Neuronal stem cell (in vitro differentiated cells): ENCODE data around the gene HMOX1.
A peak's percentile ranks its signal among the peaks of the same experiment; 100 is the strongest.

Experiments used
- DNase-seq: peaks from one replicate; pipeline ENCODE4 v3.0.0-alpha.2; 2013; ENCODE audit warnings: low spot score
- H2AFZ ChIP-seq: one replicate; pipeline ENCODE4 v1.6.1; 2013; ENCODE audit warnings: mild to moderate bottlenecking, low read length, inconsistent platforms
- H2AK5ac ChIP-seq: 2 replicates; pipeline ENCODE4 v1.6.1; 2013; ENCODE audit warnings: low read depth, mild to moderate bottlenecking, inconsistent platforms, low read length, moderate library complexity, mixed read lengths
- H2BK120ac ChIP-seq: 2 replicates; pipeline ENCODE4 v1.6.1; 2013; ENCODE audit warnings: low read depth, mild to moderate bottlenecking, inconsistent platforms, low read length, moderate library complexity, mixed read lengths
- H2BK12ac ChIP-seq: one replicate; pipeline ENCODE4 v1.6.1; 2013; ENCODE audit warnings: low read length, inconsistent platforms
- H2BK15ac ChIP-seq: 2 replicates; pipeline ENCODE4 v1.6.1; 2013; ENCODE audit warnings: mild to moderate bottlenecking, low read length, inconsistent platforms, mixed read lengths
- H2BK5ac ChIP-seq: one replicate; pipeline ENCODE4 v1.6.1; 2013; ENCODE audit warnings: inconsistent platforms, mild to moderate bottlenecking, low read length, moderate library complexity
- H3K14ac ChIP-seq: one replicate; pipeline ENCODE4 v1.6.1; 2013; ENCODE audit warnings: low read length, inconsistent platforms
- H3K18ac ChIP-seq: 2 replicates; pipeline ENCODE4 v1.6.1; 2013; ENCODE audit warnings: low read length, inconsistent platforms
- H3K23ac ChIP-seq: 2 replicates; pipeline ENCODE4 v1.6.1; 2013; ENCODE audit warnings: low read depth, mild to moderate bottlenecking, mixed read lengths, low read length, inconsistent platforms; ENCODE audit not compliant: poor library complexity
- H3K27ac ChIP-seq: replicated peaks from 3 replicates; pipeline ENCODE4 v1.5.1; 2013; ENCODE audit warnings: low read length, inconsistent platforms
- H3K27me3 ChIP-seq, 3 experiments: 2 replicates each; pipeline ENCODE4 v1.6.1; 2013; ENCODE audit warnings: low read length in 3 of 3, mild to moderate bottlenecking in 2 of 3, inconsistent platforms in 1 of 3, low read depth in 1 of 3, mixed read lengths in 1 of 3, moderate library complexity in 1 of 3; ENCODE audit not compliant: control insufficient read depth in 3 of 3, insufficient read depth in 3 of 3
- H3K36me3 ChIP-seq, 2 donors: replicated peaks in 1 of 2; 2 replicates each; pipeline ENCODE4 v1.6.1; 2013; ENCODE audit warnings: low read length in 2 of 2; ENCODE audit not compliant: control insufficient read depth in 2 of 2, insufficient read depth in 2 of 2
- H3K4ac ChIP-seq: 2 replicates; pipeline ENCODE4 v1.6.1; 2013; ENCODE audit warnings: inconsistent platforms, mild to moderate bottlenecking, low read length, moderate library complexity
- H3K4me1 ChIP-seq, 2 donors: 1 replicate in 1 of 2; 2 replicates in 1 of 2; pipeline ENCODE4 v1.6.1; 2013; ENCODE audit warnings: low read length in 2 of 2, low read depth in 1 of 2; ENCODE audit not compliant: control insufficient read depth in 2 of 2, insufficient read depth in 1 of 2
- H3K4me2 ChIP-seq: one replicate; pipeline ENCODE4 v1.6.1; 2013; ENCODE audit warnings: mild to moderate bottlenecking, low read length, inconsistent platforms; ENCODE audit not compliant: insufficient read depth, poor library complexity, severe bottlenecking
- H3K4me3 ChIP-seq, 2 donors: 2 replicates each; pipeline ENCODE4 v1.5.1; 2013; ENCODE audit warnings: low read length in 2 of 2, mild to moderate bottlenecking in 2 of 2, inconsistent platforms in 1 of 2, moderate library complexity in 1 of 2
- H3K79me1 ChIP-seq: one replicate; pipeline ENCODE4 v1.6.1; 2013; ENCODE audit warnings: low read depth, mild to moderate bottlenecking, inconsistent platforms, low read length, moderate library complexity
- H3K9ac ChIP-seq: one replicate; pipeline ENCODE4 v1.6.1; 2013; ENCODE audit warnings: mild to moderate bottlenecking, low read depth, low read length, inconsistent platforms; ENCODE audit not compliant: poor library complexity
- H3K9me3 ChIP-seq, 2 donors: replicated peaks in 1 of 2; 2 replicates each; pipeline versions ENCODE3 to v1.6.1; 2013; ENCODE audit warnings: low read length in 2 of 2, mild to moderate bottlenecking in 2 of 2, inconsistent platforms in 1 of 2, low read depth in 1 of 2, mixed read lengths in 1 of 2, moderate library complexity in 1 of 2; ENCODE audit not compliant: control insufficient read depth in 2 of 2, insufficient read depth in 1 of 2
- H4K8ac ChIP-seq: one replicate; pipeline ENCODE4 v1.6.1; 2013; ENCODE audit warnings: low read depth, mild to moderate bottlenecking, inconsistent platforms, low read length, moderate library complexity
- H4K91ac ChIP-seq: one replicate; pipeline ENCODE4 v1.6.1; 2013; ENCODE audit warnings: low read length, low read depth, mild to moderate bottlenecking, inconsistent platforms; ENCODE audit not compliant: poor library complexity
- WGBS, 2 donors: extraction: QIAGEN DNeasy Blood & Tissue Kit; methylation state at CpG; one replicate each; pipeline ENCODE4 v1.1.7; 2013; ENCODE audit warnings: missing lambda C conversion rate in 2 of 2, mixed read lengths in 1 of 2; ENCODE audit not compliant: insufficient read length in 2 of 2, insufficient replicate concordance in 1 of 2; ENCODE audit errors: extremely low coverage in 2 of 2; 5-methylcytosine and 5-hydroxymethylcytosine counted together

Gene HMOX1

DNA sequence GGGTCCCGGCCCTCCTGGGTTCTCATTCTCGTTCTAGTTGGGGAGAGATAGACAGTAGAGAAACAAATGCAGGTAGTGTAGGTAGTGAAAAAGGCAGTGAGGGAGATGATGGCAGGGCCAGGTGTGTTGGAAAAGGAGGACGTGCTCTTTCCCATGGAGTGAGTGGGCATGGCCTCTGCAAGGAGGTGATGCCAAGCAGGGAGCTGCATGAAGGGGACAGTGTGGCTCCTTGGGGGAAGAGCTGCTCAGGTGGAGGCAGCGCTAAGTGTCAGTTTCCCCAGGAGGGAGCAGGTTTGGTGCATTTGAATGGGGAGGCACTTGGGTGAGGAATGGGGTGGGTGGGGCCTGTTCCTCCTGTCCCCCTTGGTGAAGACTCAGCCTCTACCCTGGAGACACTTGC lies 41.2 kb downstream of the HMOX1 start:
- no peak overlapping the region for H4K8ac ChIP-seq
- no peaks in the 10 kb centered on the region for H3K27me3 ChIP-seq
- no peak overlapping the region for H2AFZ ChIP-seq
- no peak overlapping the region for H3K4me2 ChIP-seq
- peaks cover 15 to 17% of the 10 kb centered on the region in 2 donors for H3K4me1 ChIP-seq
- H3K36me3 ChIP-seq: peaks cover 64 to 98% of the 10 kb centered on the region in 2 donors
- H3K23ac ChIP-seq: no peak overlapping the region
- WGBS, 2 donors: no CpG with 5 or more reads among the region's 4 CpGs
- H3K4me3 ChIP-seq: no peak overlapping the region
- H3K4ac ChIP-seq: no peak overlapping the region
- no peak overlapping the region for H3K18ac ChIP-seq
- no peak overlapping the region for H3K27ac ChIP-seq
- no peak overlapping the region for H2BK15ac ChIP-seq
- no peak overlapping the region for H2BK12ac ChIP-seq
- H2BK5ac ChIP-seq: no peak overlapping the region
- H3K79me1 ChIP-seq: no peaks in the 10 kb centered on the region
- H3K14ac ChIP-seq: no peak overlapping the region
- H2BK120ac ChIP-seq: no peak overlapping the region
- no peaks in the 10 kb centered on the region for H3K9me3 ChIP-seq
- H4K91ac ChIP-seq: no peak overlapping the region
- H3K9ac ChIP-seq: no peak overlapping the region
- DNase-seq: no peak
- H2AK5ac ChIP-seq: no peak overlapping the region

DNA sequence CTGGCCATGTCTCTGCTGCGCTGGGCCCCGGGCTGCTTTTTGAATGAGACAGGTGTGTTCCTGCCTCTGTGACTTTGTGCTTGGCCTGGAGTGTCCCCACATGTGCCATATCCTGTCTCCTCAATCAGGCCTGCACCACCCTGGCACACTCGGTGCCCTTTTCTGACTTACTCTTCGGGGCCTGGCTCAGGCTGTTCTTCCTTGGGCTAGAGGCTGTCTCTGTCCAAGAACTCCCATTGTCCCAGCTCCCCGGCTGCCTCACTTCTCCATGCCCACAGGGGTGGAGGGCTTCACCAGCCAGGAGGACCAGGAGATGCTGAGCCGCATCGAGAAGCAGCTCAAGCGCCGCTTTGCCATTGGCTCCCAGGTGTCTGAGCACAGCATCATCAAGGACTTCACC lies 42.0 kb downstream of the HMOX1 start:
- WGBS, 2 donors: no CpG with 5 or more reads among the region's 9 CpGs
- Histone ChIP-seq H2BK5ac (no peak overlapping the region), H2BK12ac (no peak overlapping the region), H3K4ac (no peak overlapping the region), H4K91ac (no peak overlapping the region), H2BK15ac (no peak overlapping the region), H2BK120ac (no peak overlapping the region), H3K36me3 (peaks cover 58 to 97% of the 10 kb centered on the region in 2 donors), H3K79me1 (no peaks in the 10 kb centered on the region), H3K23ac (no peak overlapping the region), H3K27me3 (no peaks in the 10 kb centered on the region), H3K18ac (no peak overlapping the region), H3K4me3 (peak overlapping the region in 1 of 2 donors; percentile 24), H2AFZ (no peak overlapping the region), H3K4me2 (no peak overlapping the region), H3K9ac (no peak overlapping the region), H3K4me1 (peaks cover 15 to 17% of the 10 kb centered on the region in 2 donors), H3K27ac (no peak overlapping the region), H2AK5ac (no peak overlapping the region), H3K9me3 (no peaks in the 10 kb centered on the region), H4K8ac (no peak overlapping the region), H3K14ac (no peak overlapping the region)
- DNase-seq: no peak

GRCh38 chr22:35424081-35424480 lies 43.2 kb downstream of the HMOX1 start:
- Histone ChIP-seq H3K27me3 (no peaks in the 10 kb centered on the region), H4K8ac (no peak overlapping the region), H3K9ac (no peak overlapping the region), H2BK15ac (no peak overlapping the region), H3K4ac (no peak overlapping the region), H2BK5ac (no peak overlapping the region), H3K36me3 (peaks cover 52 to 92% of the 10 kb centered on the region in 2 donors), H3K27ac (no peak overlapping the region), H4K91ac (no peak overlapping the region), H2BK120ac (no peak overlapping the region), H2AFZ (no peak overlapping the region), H2BK12ac (no peak overlapping the region), H3K79me1 (no peaks in the 10 kb centered on the region), H3K23ac (peak overlapping the region; percentile 10), H3K4me3 (no peak overlapping the region), H3K14ac (no peak overlapping the region), H3K18ac (no peak overlapping the region), H2AK5ac (no peak overlapping the region), H3K4me2 (no peak overlapping the region), H3K4me1 (peaks cover 15 to 17% of the 10 kb centered on the region in 2 donors), H3K9me3 (no peaks in the 10 kb centered on the region)
- DNase-seq: no peak
- no CpG with 5 or more reads among the region's 26 CpGs for WGBS, 2 donors

DNA sequence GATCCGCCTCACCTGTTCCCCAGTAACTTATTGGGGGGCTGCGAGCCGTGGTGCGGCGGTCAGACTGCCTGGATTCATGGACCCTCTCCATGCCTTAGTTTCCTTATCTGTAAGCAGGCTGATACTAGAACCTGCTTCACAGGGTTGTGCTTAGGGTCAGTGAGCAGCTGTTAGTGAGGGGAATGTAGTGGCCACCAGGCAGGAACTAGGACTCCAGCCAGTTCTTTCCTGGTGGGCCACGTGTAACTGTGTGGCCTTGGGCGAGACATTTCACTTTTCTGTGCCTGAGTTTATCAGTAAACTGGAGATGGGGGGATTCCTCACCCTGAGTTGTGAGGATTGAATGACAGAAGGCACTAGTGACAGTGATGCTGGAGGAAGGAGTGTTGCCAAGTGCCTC lies 43.9 kb downstream of the HMOX1 start:
- Histone ChIP-seq H2BK15ac (no peak overlapping the region), H3K27ac (no peak overlapping the region), H2AK5ac (no peak overlapping the region), H4K91ac (no peak overlapping the region), H3K14ac (no peak overlapping the region), H3K36me3 (peaks cover 45 to 86% of the 10 kb centered on the region in 2 donors), H2BK120ac (no peak overlapping the region), H3K4me1 (peaks cover 15 to 17% of the 10 kb centered on the region in 2 donors), H3K18ac (no peak overlapping the region), H4K8ac (no peak overlapping the region), H3K4me3 (no peak overlapping the region), H3K79me1 (no peaks in the 10 kb centered on the region), H3K9me3 (no peaks in the 10 kb centered on the region), H3K4ac (no peak overlapping the region), H3K4me2 (no peak overlapping the region), H2BK5ac (no peak overlapping the region), H3K23ac (no peak overlapping the region), H2BK12ac (no peak overlapping the region), H2AFZ (no peak overlapping the region), H3K9ac (no peak overlapping the region), H3K27me3 (no peaks in the 10 kb centered on the region)
- no peak for DNase-seq
- WGBS, 2 donors: no CpG with 5 or more reads among the region's 7 CpGs
